IPS-15b (cell line): ENCODE data around the gene CDX2.
A peak's percentile ranks its signal among the peaks of the same experiment; 100 is the strongest.
"Not testable (repeated sequence)": the region's sequence is repeated elsewhere in the genome, so short reads cannot be mapped to it uniquely, and the experiment has no call there.

Experiments used
- H3K27me3 ChIP-seq: one replicate; pipeline ENCODE4 v1.6.1; 2013; ENCODE audit warnings: low read length; ENCODE audit not compliant: control insufficient read depth, insufficient read depth
- H3K36me3 ChIP-seq: one replicate; pipeline ENCODE4 v1.6.1; 2013; ENCODE audit warnings: low read length; ENCODE audit not compliant: control insufficient read depth, insufficient read depth
- H3K4me1 ChIP-seq: one replicate; pipeline ENCODE4 v1.6.1; 2013; ENCODE audit warnings: mild to moderate bottlenecking, low read length; ENCODE audit not compliant: control insufficient read depth, insufficient read depth
- H3K4me3 ChIP-seq: one replicate; pipeline ENCODE4 v1.5.1; 2013; ENCODE audit warnings: low read depth, low read length
- H3K9ac ChIP-seq: one replicate; pipeline ENCODE4 v1.6.1; 2013; ENCODE audit warnings: low read depth, mild to moderate bottlenecking, low read length
- H3K9me3 ChIP-seq: one replicate; pipeline ENCODE4 v1.6.1; 2013; ENCODE audit warnings: mild to moderate bottlenecking, low read length; ENCODE audit not compliant: control insufficient read depth, insufficient read depth

The CDX2 gene, protein sequence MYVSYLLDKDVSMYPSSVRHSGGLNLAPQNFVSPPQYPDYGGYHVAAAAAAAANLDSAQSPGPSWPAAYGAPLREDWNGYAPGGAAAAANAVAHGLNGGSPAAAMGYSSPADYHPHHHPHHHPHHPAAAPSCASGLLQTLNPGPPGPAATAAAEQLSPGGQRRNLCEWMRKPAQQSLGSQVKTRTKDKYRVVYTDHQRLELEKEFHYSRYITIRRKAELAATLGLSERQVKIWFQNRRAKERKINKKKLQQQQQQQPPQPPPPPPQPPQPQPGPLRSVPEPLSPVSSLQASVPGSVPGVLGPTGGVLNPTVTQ

DNA sequence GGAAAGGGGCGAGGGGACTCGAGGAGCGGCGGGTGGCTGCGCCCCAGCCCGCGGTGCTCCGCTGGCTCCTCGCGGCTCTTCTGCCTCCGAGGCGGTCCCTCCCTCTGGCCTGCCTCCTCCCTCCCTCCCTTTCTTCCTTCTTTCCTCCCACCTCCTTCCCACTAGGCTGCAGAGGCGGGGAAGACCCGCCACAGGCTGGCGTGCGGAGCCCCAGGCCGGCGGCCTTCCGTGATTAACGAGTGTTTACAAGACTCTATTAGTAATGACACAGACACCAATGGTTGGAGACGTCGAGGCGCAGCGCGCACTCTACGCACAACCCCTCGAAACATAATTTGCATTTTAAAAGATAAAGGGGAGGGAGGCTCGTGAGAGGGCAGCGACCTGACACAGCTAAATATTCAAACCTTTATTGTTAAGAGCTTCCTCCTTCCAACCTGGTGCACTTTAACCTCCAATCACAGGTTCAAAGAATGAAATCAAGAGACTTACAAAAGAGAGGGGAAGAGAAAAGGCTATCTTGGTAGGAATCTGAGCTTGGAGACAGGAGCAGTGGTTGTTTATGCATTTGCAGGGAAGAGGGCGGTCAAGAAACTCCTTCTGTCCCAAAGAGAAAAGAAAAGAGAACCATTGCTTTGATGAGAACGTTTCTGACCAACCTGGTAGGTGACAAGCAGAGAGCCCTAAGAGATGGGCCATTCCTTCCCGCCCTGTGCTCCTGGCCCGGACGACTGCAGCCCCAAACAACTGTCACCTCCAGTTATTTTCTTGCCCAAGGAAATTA is at the start of gene CDX2:
CDX2 (minus strand) TSS at position 234 of the 784 bp plus-strand sequence. CDS start 309 bp downstream, outside the sequence.
- Histone ChIP-seq H3K36me3 (no peaks in the 10 kb centered on the region), H3K9me3 (no peaks in the 10 kb centered on the region), H3K4me1 (peaks cover 18% of the 10 kb centered on the region), H3K4me3 (peak within 1 kb of the TSS; percentile 40), H3K9ac (no peak within 1 kb of the TSS), H3K27me3 (peaks cover 98% of the 10 kb centered on the region)

DNA sequence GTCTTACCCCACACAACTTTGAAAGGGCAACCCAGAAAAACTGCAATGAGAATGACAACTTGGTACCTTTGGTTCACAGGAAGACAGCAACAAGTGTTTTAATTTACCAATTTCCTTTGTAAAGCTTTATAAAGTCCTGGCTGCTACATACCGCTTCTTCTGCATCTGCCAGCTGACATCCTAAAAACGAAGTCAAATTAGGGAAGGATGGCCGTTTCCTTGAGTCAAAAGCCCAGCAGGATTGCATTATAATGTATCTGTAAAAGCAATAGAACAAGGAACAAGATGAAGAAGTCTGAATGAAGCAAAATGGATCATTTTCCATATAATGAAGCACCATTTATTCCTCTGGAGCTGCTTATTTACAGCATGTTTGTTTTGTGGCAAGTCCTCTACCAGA is 45.2 kb upstream of the CDX2 start:
- Histone ChIP-seq H3K9ac (no peak overlapping the region), H3K27me3 (no peaks in the 10 kb centered on the region), H3K36me3 (no peaks in the 10 kb centered on the region), H3K9me3 (no peaks in the 10 kb centered on the region), H3K4me3 (no peak overlapping the region), H3K4me1 (peaks cover 5% of the 10 kb centered on the region)

DNA sequence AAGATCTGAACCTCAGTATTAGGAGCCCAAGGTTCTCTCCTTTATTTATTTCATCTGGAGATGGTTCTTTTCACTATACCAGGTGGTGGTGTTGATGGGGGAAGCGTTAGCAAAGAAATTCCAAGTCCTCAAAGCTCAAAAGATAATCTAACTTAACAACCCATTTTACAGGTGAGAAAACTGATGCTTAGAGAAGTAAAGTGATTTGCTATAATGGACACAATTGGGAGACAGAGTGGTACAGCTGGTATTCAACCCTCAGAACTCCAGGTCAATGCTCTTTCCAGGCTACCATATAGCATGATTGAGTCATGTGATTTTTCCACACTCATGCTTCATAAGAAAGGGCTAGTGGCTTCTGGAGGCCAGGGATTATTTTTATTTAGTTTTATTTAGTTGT is 44.4 kb upstream of the CDX2 start:
- peaks cover 5% of the 10 kb centered on the region for H3K4me1 ChIP-seq
- no peaks in the 10 kb centered on the region for H3K9me3 ChIP-seq
- H3K27me3 ChIP-seq: no peaks in the 10 kb centered on the region
- no peak overlapping the region for H3K9ac ChIP-seq
- H3K4me3 ChIP-seq: no peak overlapping the region
- no peaks in the 10 kb centered on the region for H3K36me3 ChIP-seq

DNA sequence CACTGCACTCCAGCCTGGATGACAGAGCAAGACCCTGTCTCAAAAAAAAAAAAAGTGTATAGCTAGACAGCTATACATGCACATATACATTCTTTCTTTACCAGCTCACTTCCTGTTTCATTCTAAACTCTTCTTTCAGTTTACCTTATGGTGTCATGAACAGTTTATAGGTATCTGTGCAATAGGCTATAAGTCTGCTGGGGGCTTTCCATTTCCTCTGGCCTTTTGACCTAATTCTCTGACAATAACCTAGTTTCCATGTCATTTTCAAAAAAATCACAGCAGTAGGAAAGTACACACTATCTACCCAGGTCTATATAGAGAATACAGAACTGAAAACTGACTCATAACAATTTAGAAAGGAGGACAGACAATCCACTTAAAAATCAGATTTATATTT is 43.8 kb upstream of the CDX2 start:
- Histone ChIP-seq H3K36me3 (no peaks in the 10 kb centered on the region), H3K9ac (no peak overlapping the region), H3K4me1 (peaks cover 5% of the 10 kb centered on the region), H3K27me3 (no peaks in the 10 kb centered on the region), H3K9me3 (no peaks in the 10 kb centered on the region), H3K4me3 (no peak overlapping the region)

DNA sequence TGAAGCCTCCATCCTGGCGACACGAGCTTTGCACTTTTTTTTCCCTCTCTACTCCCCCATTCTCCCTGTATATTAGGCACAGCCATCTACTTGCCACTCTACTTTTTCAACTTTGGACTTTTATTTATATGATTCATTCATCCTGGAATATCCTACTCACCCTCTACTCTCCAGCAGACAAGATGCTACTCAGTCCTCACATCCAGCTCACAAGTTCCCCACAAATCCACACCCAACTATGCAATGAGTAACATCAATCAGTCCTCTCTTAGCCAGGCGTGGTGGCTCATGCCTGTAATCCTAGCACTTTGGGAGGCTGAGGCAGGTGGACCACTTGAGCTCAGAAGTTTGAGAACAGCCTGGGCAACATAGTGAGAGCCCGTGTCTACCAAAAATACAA is 43.3 kb upstream of the CDX2 start:
- H3K27me3 ChIP-seq: no peaks in the 10 kb centered on the region
- no peaks in the 10 kb centered on the region for H3K36me3 ChIP-seq
- H3K4me1 ChIP-seq: peaks cover 5% of the 10 kb centered on the region
- no peak overlapping the region for H3K9ac ChIP-seq
- H3K9me3 ChIP-seq: no peaks in the 10 kb centered on the region
- H3K4me3 ChIP-seq: no peak overlapping the region

DNA sequence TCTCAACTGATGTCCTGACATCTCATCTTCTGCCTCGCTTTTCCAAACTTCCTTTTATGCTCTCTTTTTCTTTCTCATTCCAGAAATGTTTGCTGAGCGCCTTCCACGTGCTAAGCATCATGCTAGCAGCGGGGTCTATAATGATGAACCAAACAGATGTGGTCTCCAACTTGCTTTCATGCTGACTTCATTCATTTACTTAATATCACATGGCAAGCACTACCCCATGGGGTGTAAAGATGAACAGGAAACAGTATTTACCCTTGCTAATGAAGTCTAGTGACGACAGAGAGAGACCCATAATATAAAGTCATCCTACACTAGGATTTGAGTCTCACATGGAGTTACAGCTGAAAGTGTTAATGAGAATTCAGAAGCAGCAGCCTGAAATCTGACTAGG is 40.9 kb upstream of the CDX2 start:
- Histone ChIP-seq H3K36me3 (no peaks in the 10 kb centered on the region), H3K4me3 (no peak overlapping the region), H3K4me1 (peaks cover 5% of the 10 kb centered on the region), H3K9me3 (no peaks in the 10 kb centered on the region), H3K27me3 (no peaks in the 10 kb centered on the region), H3K9ac (no peak overlapping the region)

DNA sequence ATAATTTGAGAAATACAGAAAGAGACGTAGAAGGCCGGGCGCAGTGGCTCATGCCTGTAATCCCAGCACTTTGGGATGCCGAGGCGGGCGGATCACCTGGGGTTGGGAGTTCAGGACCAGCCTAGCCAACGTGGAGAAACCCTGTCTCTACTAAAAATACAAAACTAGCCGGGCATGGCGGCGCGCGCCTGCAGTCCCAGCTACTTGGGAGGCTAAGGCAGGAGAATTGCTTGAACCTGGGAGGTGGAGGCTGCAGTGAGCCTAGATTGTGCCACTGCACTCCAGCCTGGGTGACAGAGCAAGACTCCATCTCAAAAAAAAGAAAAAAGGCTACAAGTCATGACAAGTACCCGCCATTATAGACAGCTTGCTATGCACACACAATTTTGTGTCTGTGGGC is 35.9 kb upstream of the CDX2 start:
- H3K9me3 ChIP-seq, H3K27me3 ChIP-seq, H3K4me1 ChIP-seq, H3K36me3 ChIP-seq, H3K9ac ChIP-seq, H3K4me3 ChIP-seq: not testable (repeated sequence)

DNA sequence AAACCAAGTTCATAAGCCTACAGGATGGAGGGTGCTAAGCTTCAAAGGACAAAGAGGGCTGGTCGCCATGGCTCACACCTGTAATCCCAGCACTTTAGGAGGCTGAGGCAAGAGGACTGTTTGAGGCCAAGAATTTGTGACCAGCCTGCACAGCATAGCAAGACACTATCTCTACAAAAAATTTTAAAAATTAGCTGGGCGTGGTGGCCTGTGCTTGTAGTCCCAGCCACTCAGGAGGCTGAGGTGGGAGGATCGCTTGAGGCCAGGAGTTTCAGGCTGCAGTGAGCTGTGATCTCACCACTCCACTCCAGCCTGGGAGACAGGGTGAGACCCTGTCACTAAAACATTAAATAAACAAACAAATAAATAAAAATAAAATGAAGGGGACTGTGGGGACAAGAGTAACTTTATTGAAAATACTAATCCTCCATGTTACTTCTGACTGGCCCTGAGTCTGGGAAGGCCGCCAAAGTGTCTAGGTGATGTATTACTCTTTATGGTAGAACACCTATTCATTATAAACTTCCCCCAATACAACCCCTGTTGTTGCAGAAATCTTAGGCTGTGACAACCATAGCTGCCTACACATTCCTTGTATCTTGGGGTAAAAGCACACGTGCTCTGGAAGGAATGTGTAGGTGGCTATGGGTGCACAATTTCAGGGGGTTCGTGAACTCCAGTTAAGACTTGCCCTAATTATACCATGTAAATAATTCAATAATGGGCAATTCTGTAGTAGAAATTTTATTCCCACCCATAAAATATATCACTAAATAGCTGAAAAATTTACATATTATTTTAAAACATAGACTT is 34.0 kb upstream of the CDX2 start:
- Histone ChIP-seq H3K9me3 (no peaks in the 10 kb centered on the region), H3K4me1 (peaks cover 8% of the 10 kb centered on the region), H3K9ac (no peak overlapping the region), H3K27me3 (no peaks in the 10 kb centered on the region), H3K36me3 (no peaks in the 10 kb centered on the region), H3K4me3 (no peak overlapping the region)

DNA sequence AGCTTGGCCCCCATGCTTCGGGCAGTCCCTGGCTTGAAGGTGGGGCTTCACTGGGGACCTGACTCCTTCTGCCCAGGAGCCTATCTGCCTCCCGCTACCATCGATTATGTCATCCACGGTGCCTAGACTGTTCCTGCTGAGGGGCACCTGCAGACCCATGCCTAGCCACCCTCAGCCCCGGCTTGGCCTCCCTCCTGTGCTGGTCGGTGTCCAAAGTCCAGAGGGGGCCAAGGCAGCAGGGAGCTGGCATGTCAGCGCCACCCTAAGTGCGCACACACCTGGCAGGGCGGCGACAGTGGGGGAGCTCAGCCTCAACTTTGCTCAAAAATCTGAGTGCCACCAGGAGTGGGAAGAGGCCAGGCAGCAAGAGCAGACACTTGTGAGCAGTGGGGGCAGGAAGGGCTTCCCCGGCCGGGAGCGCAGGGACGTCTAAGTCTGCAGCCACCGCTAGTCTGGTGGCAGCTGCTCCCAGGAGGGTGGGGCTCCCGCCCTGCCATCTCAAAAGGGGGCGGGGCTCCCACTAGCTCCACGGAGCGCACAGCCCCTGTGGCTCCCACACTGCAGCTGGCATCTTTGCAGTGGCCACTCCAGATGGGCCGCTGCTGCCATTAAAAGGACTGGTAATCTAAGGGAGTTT is 32.8 kb upstream of the CDX2 start:
- H3K9me3 ChIP-seq: no peaks in the 10 kb centered on the region
- no peak overlapping the region for H3K4me3 ChIP-seq
- H3K36me3 ChIP-seq: no peaks in the 10 kb centered on the region
- no peak overlapping the region for H3K9ac ChIP-seq
- H3K4me1 ChIP-seq: peaks cover 8% of the 10 kb centered on the region
- H3K27me3 ChIP-seq: no peaks in the 10 kb centered on the region

DNA sequence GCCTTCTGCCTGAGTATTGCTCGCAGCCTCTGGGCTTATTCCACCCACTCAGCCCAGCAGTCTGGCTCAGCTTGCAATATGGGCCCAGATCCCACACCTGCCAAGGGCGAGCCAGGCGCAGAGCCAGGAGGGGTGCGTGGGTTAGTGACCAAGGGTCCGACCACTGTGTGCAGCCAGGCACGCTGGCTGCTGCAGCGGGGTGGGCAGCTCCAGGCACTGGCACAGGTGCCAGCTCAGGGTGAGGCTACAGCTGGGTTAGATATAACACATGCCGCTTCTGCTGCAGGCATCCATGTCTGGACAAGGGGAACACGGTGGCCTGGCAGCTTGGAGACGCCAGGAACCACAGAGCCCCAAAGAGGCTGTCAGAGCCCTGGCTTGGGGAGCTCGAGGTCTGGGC is 31.9 kb upstream of the CDX2 start:
- no peaks in the 10 kb centered on the region for H3K9me3 ChIP-seq
- H3K4me3 ChIP-seq: no peak overlapping the region
- H3K36me3 ChIP-seq: no peaks in the 10 kb centered on the region
- H3K4me1 ChIP-seq: peaks cover 8% of the 10 kb centered on the region
- H3K27me3 ChIP-seq: no peaks in the 10 kb centered on the region
- no peak overlapping the region for H3K9ac ChIP-seq

DNA sequence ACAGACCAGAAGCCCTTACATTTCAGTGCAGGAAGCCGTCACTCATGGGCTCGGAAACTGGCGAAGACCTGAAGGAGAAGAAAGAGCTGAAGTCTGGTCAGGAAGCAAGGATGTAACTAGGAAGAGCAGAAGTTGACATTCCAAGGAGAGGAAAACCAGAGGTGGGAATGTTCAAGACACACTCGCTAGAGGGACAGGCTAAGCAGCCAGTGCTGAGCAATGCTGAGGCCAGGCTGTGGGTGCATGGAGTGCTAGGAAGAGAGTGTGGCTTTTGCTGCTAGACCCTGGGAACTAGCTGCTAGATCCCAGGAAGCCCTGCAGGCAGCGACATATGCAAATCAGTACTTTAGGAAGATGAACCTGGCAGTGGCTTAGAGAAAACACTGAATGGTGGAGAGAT is 31.5 kb upstream of the CDX2 start:
- Histone ChIP-seq H3K4me1 (peaks cover 8% of the 10 kb centered on the region), H3K4me3 (no peak overlapping the region)

More for the DNA sequence above, 31.5 kb upstream of the CDX2 start:
- Histone ChIP-seq H3K27me3 (no peaks in the 10 kb centered on the region), H3K9ac (no peak overlapping the region), H3K36me3 (no peaks in the 10 kb centered on the region), H3K9me3 (no peaks in the 10 kb centered on the region)
